WI38 (cell line): ENCODE measurements around the gene GPATCH3.
"Not testable (repeated sequence)": the region's sequence is repeated elsewhere in the genome, so short reads cannot be mapped to it uniquely, and the experiment has no call there.

Experiments used
- H3K4me3 ChIP-seq: 2 replicates; pipeline ENCODE4 v1.5.1; 2011; ENCODE audit warnings: low read depth, mild to moderate bottlenecking, control low read depth, low read length
- TF ChIP-seq, protein P1 (sequence below): IDR thresholded peaks from 2 replicates; pipeline ENCODE4 v1.5.1; 2012; ENCODE audit warnings: low read depth, mild to moderate bottlenecking, control low read depth, low read length

GPATCH3 gene, protein sequence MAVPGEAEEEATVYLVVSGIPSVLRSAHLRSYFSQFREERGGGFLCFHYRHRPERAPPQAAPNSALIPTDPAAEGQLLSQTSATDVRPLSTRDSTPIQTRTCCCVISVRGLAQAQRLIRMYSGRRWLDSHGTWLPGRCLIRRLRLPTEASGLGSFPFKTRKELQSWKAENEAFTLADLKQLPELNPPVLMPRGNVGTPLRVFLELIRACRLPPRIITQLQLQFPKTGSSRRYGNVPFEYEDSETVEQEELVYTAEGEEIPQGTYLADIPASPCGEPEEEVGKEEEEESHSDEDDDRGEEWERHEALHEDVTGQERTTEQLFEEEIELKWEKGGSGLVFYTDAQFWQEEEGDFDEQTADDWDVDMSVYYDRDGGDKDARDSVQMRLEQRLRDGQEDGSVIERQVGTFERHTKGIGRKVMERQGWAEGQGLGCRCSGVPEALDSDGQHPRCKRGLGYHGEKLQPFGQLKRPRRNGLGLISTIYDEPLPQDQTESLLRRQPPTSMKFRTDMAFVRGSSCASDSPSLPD

DNA sequence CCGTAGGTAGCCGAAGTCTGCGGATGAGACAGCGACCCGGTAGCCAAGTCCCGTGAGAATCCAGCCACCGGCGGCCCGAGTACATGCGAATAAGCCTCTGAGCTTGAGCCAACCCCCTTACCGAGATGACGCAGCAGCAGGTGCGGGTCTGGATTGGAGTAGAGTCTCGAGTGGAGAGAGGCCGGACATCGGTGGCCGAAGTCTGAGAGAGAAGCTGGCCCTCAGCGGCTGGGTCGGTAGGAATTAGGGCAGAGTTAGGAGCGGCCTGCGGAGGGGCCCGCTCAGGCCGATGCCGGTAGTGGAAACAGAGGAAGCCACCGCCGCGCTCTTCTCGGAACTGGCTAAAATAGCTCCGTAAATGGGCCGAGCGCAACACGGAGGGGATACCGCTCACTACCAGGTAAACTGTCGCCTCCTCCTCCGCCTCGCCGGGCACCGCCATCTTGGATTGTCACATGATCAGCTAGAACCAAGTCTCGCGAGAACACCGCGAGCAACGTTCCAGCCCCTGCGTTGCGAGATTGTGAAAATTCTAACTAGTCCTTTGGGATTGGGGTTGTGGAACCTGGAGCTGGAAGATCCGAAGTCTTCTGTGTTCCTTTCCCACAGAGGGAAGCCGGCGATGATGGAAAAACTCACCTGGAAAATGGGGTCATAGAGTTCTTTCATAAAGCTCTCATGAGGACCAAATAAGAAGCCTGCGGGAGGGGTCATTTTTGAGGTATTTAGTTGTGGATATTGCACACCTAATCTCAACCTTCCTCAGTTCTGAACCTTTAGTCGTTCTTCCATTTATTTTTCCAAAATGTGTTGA is at the start of gene GPATCH3:
Gene GPATCH3 (minus strand): TSS at position 467 of the 814 bp plus-strand sequence. CDS start 25 bp downstream, at position 442.
- peak within 1 kb of the TSS; percentile 97 for H3K4me3 ChIP-seq
- TF ChIP-seq, protein P1, sequence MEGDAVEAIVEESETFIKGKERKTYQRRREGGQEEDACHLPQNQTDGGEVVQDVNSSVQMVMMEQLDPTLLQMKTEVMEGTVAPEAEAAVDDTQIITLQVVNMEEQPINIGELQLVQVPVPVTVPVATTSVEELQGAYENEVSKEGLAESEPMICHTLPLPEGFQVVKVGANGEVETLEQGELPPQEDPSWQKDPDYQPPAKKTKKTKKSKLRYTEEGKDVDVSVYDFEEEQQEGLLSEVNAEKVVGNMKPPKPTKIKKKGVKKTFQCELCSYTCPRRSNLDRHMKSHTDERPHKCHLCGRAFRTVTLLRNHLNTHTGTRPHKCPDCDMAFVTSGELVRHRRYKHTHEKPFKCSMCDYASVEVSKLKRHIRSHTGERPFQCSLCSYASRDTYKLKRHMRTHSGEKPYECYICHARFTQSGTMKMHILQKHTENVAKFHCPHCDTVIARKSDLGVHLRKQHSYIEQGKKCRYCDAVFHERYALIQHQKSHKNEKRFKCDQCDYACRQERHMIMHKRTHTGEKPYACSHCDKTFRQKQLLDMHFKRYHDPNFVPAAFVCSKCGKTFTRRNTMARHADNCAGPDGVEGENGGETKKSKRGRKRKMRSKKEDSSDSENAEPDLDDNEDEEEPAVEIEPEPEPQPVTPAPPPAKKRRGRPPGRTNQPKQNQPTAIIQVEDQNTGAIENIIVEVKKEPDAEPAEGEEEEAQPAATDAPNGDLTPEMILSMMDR, result no peak

DNA sequence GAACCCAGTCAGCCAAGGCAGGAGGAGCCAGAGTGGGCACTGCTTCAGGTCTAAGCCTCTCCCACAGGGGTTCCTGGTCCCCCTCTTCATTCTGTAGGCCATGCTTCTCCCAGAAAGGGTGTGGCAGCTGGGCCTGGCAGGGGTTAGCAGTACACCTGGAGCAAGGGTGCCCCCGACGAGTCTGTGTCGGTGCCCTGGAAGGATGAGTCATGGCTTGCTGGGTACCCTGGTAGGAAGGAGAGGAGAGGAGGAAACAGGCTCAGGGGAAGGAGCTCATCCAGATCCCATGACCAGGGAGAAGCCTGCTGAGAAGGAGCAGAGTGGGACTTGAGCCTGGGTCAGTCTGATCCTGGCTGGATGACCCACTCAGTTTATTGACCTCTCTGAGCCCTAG is 49.7 kb upstream of the GPATCH3 start:
- TF ChIP-seq, protein P1, result no peak
- H3K4me3 ChIP-seq, result no peak overlapping the region

DNA sequence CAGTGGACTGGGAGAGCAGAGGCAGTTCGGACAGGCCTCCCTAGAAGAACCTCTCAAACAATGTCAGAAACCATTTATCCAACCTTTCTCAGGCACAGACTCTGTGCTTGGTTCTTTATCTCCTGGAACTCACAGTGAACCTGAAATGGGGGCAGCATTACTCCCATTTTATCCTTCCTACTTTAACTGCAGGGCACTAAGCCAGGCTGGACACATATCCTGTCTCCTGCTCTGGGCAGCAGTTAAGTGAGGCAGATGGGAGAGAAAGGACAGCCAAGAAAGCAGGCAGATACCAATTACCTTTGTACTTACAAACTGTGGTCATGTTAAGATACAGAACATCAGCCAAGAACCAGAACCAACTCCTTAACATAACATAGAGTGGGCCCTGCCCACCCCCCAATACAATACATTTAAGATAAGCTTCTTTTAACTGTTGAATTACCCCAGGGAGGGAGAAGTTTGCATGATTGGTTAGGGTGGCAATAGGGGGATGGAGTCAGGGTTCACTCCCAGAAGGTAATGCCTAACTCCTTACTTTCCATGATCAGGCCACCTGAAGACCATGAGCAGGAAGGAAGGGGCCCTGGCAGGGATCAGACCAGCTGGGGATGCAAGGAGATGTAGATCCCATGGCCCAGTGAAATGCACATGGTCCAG is 49.1 kb upstream of the GPATCH3 start:
- TF ChIP-seq, protein P1, result no peak
- H3K4me3 ChIP-seq, result no peak overlapping the region

DNA sequence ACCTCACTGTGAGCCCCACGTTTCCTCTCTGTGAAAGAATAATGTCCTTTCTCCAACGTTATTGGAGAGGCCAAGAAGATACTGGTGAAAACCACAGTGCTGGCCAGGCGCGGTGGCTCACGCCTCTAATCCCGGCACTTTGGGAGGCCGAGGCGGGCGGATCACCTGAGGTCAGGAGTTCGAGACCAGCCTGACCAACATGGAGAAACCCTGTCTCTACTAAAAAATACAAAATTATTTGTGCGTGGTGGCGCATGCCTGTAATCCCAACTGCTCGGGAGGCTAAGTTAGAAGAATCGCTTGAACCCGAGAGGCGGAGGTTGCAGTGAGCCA is 48.4 kb upstream of the GPATCH3 start:
- not testable (repeated sequence) for H3K4me3 ChIP-seq

DNA sequence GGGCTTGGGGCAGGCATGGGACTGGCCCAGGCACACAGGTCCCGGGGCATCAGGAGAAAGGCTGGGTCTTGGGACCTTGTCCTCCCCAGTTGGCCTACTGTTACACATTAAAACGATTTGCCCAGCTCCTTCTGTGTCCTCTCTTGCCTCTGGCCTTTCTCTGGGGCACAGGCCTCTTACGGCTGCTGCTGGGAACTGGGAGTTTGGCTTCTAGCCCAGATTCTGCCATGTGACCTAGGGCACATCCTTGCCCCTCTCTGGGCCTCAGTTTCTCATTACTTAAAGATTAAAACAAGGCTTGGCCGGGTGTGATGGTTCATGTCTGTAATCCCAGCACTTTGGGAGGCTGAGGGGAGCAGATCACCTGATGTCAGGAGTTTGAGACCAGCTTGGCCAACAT is 46.0 kb upstream of the GPATCH3 start:
- H3K4me3 ChIP-seq, result no peak overlapping the region
- TF ChIP-seq, protein P1, result no peak

DNA sequence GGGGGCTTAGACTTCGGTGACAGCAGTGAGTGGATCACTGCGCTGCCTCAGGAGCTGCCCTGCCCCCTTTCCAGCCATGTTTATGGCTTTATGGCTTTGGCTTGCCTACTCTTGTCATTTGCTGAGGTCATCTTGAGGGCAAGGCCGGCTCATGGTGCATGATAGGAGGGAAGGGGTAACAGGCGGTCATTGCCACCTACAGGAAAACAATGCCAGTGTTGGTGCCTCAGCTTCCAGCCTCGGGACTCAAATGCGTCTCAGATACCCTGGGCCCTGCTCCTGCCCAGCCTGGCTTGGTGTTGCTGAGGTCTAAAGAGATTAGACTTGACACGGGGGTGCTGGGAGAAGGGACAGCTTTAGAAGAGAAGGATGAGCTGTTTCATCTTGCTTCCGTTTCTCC is 45.5 kb upstream of the GPATCH3 start:
- TF ChIP-seq, protein P1, result no peak
- no peak overlapping the region for H3K4me3 ChIP-seq

DNA sequence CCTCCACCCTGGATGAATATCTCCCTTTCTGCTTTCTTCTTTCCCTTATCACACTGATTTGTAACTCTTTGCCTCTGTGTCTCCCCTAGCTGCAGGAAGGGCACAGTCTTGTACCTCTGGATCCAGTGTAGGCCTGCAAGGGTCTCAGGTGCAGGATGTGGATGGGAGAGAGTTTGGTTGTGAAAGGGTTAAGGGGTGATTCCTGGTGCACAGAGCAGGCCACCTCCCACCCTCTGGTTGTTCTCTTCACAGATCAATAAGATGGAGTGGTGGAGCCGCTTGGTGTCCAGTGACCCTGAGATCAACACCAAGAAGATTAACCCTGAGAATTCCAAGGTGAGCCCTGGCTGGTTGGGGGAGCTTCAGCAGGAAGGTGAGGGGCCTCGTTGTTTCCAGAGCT is 44.9 kb upstream of the GPATCH3 start:
- H3K4me3 ChIP-seq, result no peak overlapping the region
- TF ChIP-seq, protein P1, result no peak
